ENCODE results near the gene CC2D2A. TPM values are rescaled to one million over a fixed set of nuclear protein-coding genes. Genes with fewer than 3 reads are reported as not detected.
A peak's percentile ranks its signal among the peaks of the same experiment; 100 is the strongest.

Gene CC2D2A
- total and polyA plus RNA-seq, 2 of the 13 experiments (the other 11 are each of a cell fraction or from before 2014, with no cell fraction given) = 4.2 to 7.2 TPM

DNA sequence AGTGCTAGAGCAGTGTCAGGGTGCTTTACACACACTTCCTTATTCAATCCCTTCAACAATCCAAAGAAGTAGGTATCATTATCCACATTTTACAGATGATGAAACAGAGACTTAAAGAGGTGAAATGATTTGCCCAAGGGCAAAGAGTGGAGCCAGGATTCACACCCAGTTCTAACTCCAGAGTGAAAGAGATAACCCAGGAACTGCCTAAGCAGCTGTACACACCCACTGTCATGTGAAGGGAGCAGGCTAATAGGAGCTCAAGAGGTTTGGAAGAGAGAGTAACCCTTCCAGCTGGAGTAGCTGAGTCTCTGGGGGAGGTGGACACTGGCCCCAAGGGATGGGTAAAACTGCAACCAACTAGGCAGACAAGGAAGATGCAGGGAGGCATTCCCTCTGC lies 92.9 kb downstream of the CC2D2A start:
- DNase-seq (ENCODE audit: low spot score) (no peak), FAIRE-seq (no peak), ATAC-seq (no peak)
- CTCF ChIA-PET (ENCODE audit: low intra/inter-chr PET ratio, low total read pairs) = no interaction called here
- Histone ChIP-seq H2AFZ (ENCODE audit: low read length) (no peak overlapping the region), H3K9ac (ENCODE audit: insufficient read depth, low read depth, low read length) (no peak overlapping the region), H3K4me3 (replicated peaks in 1 of 3; ENCODE audit: insufficient read depth in 1 of 3, low read depth in 2 of 3, low read length in 3 of 3) (no peak overlapping the region), H3K79me2 (ENCODE audit: insufficient read depth, low read length) (no peaks in the 10 kb centered on the region), H3K27ac (ENCODE audit: extremely low read length, insufficient read depth, low read length) (no peak overlapping the region), H4K20me1 (ENCODE audit: insufficient read depth, low read length) (no peaks in the 10 kb centered on the region), H3K9me3 (ENCODE audit: low read length) (no peaks in the 10 kb centered on the region), H3K36me3 (replicated peaks in 1 of 2; ENCODE audit: control insufficient read depth in 1 of 2, insufficient read depth in 2 of 2, low read length in 2 of 2) (peaks cover 0 to 2% of the 10 kb centered on the region in 2 experiments; a peak in 1 of 5 replicates), H3K27me3 (ENCODE audit: control insufficient read depth in 1 of 2, insufficient read depth in 2 of 2, low read length in 2 of 2) (no peaks in the 10 kb centered on the region), H3K4me2 (ENCODE audit: low read depth, low read length) (no peak overlapping the region), H3K4me1 (ENCODE audit: insufficient read depth, low read length) (0 out of 2 replicates have a peak, but pooled peaks cover 9% of the 10 kb centered on the region)
- in situ Hi-C loops (cut with HindIII; ENCODE audit: extremely low pct_ligation_motif_present, low pct_unique_long_range_greater_than_20kb) = no loop called here
- no TSS peak for BruUV-seq (replicated peaks)
- intact Hi-C loops (cut with micrococcal nuclease; ENCODE audit: unreplicated experiment) = no loop called here
- POLR2A ChIA-PET = no interaction called here
- TF ChIP-seq KDM6A (CRISPR knock-in tag; IDR thresholded peaks at IDR 0.05; ENCODE audit: low read depth) = no peak
- no peak for TF ChIP-seq RBAK (CRISPR knock-in tag; IDR thresholded peaks at IDR 0.05)
- TF ChIP-seq HDAC2 (CRISPR knock-in tag; IDR thresholded peaks at IDR 0.05) = no peak
- TF ChIP-seq, protein P1, sequence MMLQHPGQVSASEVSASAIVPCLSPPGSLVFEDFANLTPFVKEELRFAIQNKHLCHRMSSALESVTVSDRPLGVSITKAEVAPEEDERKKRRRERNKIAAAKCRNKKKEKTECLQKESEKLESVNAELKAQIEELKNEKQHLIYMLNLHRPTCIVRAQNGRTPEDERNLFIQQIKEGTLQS (CRISPR knock-in tag; IDR thresholded peaks at IDR 0.05) = no peak
- TF ChIP-seq HNRNPH1 (optimal IDR thresholded peaks at IDR 0.05; ENCODE audit: low read depth, low read length) = no peak
- no peak for TF ChIP-seq KLF9 (CRISPR knock-in tag; IDR thresholded peaks at IDR 0.05; ENCODE audit: low read depth)

DNA sequence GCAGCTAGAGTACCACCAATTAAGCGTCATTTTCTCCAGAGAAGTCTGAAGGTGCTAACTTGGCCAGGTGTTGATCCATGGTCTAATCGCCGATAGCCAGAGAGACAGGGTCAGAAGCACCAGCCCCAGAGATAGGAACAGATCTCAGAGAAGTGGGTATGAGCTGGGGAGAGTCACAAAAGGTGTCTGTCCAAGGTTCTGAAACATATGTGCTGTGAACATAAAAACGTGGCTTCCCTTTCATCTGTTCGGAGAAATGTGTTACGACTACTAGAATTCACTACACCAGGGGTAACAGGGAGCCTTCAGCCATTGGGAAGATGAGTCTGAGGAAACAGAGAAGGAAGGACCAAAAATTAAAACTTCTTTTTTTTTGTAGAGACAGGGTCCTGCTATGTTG lies 94.2 kb downstream of the CC2D2A start:
- DNase-seq (ENCODE audit: low spot score) = no peak
- BruUV-seq (replicated peaks) = no TSS peak
- WGBS (ENCODE audit: low lambda C conversion rate) = 87% methylated on average over 6 of the region's 6 CpGs
- Histone ChIP-seq H3K4me1 (ENCODE audit: insufficient read depth, low read length) (no peaks in the 10 kb centered on the region), H3K4me3 (replicated peaks in 1 of 3; ENCODE audit: insufficient read depth in 1 of 3, low read depth in 2 of 3, low read length in 3 of 3) (no peak overlapping the region), H4K20me1 (ENCODE audit: insufficient read depth, low read length) (no peaks in the 10 kb centered on the region), H3K4me2 (ENCODE audit: low read depth, low read length) (no peak overlapping the region), H3K9me3 (ENCODE audit: low read length) (no peaks in the 10 kb centered on the region), H3K27ac (ENCODE audit: extremely low read length, insufficient read depth, low read length) (no peak overlapping the region), H3K79me2 (ENCODE audit: insufficient read depth, low read length) (no peaks in the 10 kb centered on the region), H3K9ac (ENCODE audit: insufficient read depth, low read depth, low read length) (no peak overlapping the region), H2AFZ (ENCODE audit: low read length) (no peak overlapping the region), H3K36me3 (replicated peaks in 1 of 2; ENCODE audit: control insufficient read depth in 1 of 2, insufficient read depth in 2 of 2, low read length in 2 of 2) (peaks cover 2 to 7% of the 10 kb centered on the region in 2 experiments; a peak in 2 of 5 replicates), H3K27me3 (ENCODE audit: control insufficient read depth in 1 of 2, insufficient read depth in 2 of 2, low read length in 2 of 2) (no peaks in the 10 kb centered on the region)
- CTCF ChIA-PET (ENCODE audit: low intra/inter-chr PET ratio, low total read pairs) = no interaction called here
- in situ Hi-C loops (cut with HindIII; ENCODE audit: extremely low pct_ligation_motif_present, low pct_unique_long_range_greater_than_20kb) (no loop called here), intact Hi-C loops (cut with micrococcal nuclease; ENCODE audit: unreplicated experiment) (no loop called here)
- ATAC-seq = no peak
- no peak for FAIRE-seq
- POLR2A ChIA-PET = no interaction called here
- TF ChIP-seq, protein P2, sequence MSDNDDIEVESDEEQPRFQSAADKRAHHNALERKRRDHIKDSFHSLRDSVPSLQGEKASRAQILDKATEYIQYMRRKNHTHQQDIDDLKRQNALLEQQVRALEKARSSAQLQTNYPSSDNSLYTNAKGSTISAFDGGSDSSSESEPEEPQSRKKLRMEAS (IDR thresholded peaks at IDR 0.05) = no peak
- no peak for TF ChIP-seq ZNF230 (CRISPR knock-in tag; IDR thresholded peaks at IDR 0.05)
- no peak for TF ChIP-seq ZNF782 (CRISPR knock-in tag; IDR thresholded peaks at IDR 0.05; ENCODE audit: borderline replicate concordance)
- TF ChIP-seq, protein P3, sequence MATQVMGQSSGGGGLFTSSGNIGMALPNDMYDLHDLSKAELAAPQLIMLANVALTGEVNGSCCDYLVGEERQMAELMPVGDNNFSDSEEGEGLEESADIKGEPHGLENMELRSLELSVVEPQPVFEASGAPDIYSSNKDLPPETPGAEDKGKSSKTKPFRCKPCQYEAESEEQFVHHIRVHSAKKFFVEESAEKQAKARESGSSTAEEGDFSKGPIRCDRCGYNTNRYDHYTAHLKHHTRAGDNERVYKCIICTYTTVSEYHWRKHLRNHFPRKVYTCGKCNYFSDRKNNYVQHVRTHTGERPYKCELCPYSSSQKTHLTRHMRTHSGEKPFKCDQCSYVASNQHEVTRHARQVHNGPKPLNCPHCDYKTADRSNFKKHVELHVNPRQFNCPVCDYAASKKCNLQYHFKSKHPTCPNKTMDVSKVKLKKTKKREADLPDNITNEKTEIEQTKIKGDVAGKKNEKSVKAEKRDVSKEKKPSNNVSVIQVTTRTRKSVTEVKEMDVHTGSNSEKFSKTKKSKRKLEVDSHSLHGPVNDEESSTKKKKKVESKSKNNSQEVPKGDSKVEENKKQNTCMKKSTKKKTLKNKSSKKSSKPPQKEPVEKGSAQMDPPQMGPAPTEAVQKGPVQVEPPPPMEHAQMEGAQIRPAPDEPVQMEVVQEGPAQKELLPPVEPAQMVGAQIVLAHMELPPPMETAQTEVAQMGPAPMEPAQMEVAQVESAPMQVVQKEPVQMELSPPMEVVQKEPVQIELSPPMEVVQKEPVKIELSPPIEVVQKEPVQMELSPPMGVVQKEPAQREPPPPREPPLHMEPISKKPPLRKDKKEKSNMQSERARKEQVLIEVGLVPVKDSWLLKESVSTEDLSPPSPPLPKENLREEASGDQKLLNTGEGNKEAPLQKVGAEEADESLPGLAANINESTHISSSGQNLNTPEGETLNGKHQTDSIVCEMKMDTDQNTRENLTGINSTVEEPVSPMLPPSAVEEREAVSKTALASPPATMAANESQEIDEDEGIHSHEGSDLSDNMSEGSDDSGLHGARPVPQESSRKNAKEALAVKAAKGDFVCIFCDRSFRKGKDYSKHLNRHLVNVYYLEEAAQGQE (IDR thresholded peaks at IDR 0.05; ENCODE audit: borderline replicate concordance in 1 of 2, low read depth in 1 of 2, low read length in 2 of 2) = peak in 1 of 2 experiments; percentile 85; a peak in 3 of 4 replicates
- TF ChIP-seq ZNF816 (CRISPR knock-in tag; IDR thresholded peaks at IDR 0.05; ENCODE audit: borderline replicate concordance) = no peak
- TF ChIP-seq, protein P4, sequence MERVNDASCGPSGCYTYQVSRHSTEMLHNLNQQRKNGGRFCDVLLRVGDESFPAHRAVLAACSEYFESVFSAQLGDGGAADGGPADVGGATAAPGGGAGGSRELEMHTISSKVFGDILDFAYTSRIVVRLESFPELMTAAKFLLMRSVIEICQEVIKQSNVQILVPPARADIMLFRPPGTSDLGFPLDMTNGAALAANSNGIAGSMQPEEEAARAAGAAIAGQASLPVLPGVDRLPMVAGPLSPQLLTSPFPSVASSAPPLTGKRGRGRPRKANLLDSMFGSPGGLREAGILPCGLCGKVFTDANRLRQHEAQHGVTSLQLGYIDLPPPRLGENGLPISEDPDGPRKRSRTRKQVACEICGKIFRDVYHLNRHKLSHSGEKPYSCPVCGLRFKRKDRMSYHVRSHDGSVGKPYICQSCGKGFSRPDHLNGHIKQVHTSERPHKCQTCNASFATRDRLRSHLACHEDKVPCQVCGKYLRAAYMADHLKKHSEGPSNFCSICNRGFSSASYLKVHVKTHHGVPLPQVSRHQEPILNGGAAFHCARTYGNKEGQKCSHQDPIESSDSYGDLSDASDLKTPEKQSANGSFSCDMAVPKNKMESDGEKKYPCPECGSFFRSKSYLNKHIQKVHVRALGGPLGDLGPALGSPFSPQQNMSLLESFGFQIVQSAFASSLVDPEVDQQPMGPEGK (CRISPR knock-in tag; IDR thresholded peaks at IDR 0.05) = no peak
